Mesendoderm (in vitro differentiated cells): Measurements from ENCODE around the gene CKAP2.

Experiments used
- DNase-seq: peaks from one replicate; pipeline ENCODE4 v3.0.0; 2013
- H2AK5ac ChIP-seq: 2 replicates; pipeline ENCODE4 v1.6.1; 2013; ENCODE audit warnings: low read length, inconsistent platforms
- H2BK120ac ChIP-seq: 2 replicates; pipeline ENCODE4 v1.6.1; 2013; ENCODE audit warnings: low read depth, mild to moderate bottlenecking, low read length, moderate library complexity, mixed read lengths
- H2BK15ac ChIP-seq: replicated peaks from 2 replicates; pipeline ENCODE4 v1.6.1; 2013; ENCODE audit warnings: low read depth, mild to moderate bottlenecking, moderate library complexity
- H2BK5ac ChIP-seq: 2 replicates; pipeline ENCODE4 v1.6.1; 2013; ENCODE audit warnings: low read length, inconsistent platforms
- H3K18ac ChIP-seq: 2 replicates; pipeline ENCODE4 v1.6.1; 2013; ENCODE audit warnings: mild to moderate bottlenecking, low read length, mixed read lengths
- H3K23ac ChIP-seq: one replicate; pipeline ENCODE4 v1.6.1; 2013; ENCODE audit warnings: low read length
- H3K27ac ChIP-seq: 2 replicates; pipeline ENCODE4 v1.5.1; 2013; ENCODE audit warnings: low read depth, mild to moderate bottlenecking, inconsistent platforms, low read length, moderate library complexity
- H3K27me3 ChIP-seq: 2 replicates; pipeline ENCODE4 v1.6.1; 2013; ENCODE audit warnings: low read length, control low read depth, mild to moderate bottlenecking, inconsistent platforms; ENCODE audit not compliant: insufficient read depth, poor library complexity
- H3K36me3 ChIP-seq: 2 replicates; pipeline ENCODE4 v1.6.1; 2013; ENCODE audit warnings: low read length, inconsistent platforms; ENCODE audit not compliant: control insufficient read depth, insufficient read depth
- H3K4ac ChIP-seq: one replicate; pipeline ENCODE4 v1.6.1; 2013; ENCODE audit warnings: low read depth, mild to moderate bottlenecking, low read length, moderate library complexity
- H3K4me1 ChIP-seq: 2 replicates; pipeline ENCODE4 v1.6.1; 2013; ENCODE audit warnings: low read depth, low read length, inconsistent platforms; ENCODE audit not compliant: control insufficient read depth
- H3K4me2 ChIP-seq: 2 replicates; pipeline ENCODE4 v1.6.1; 2013; ENCODE audit warnings: low read length
- H3K4me3 ChIP-seq: 2 replicates; pipeline ENCODE4 v1.5.1; 2013; ENCODE audit warnings: mild to moderate bottlenecking, low read length
- H3K56ac ChIP-seq: one replicate; pipeline ENCODE4 v1.6.1; 2013; ENCODE audit warnings: low read length
- H3K79me1 ChIP-seq: 2 replicates; pipeline ENCODE4 v1.6.1; 2013; ENCODE audit warnings: low read length, inconsistent platforms
- H3K79me2 ChIP-seq: 2 replicates; pipeline ENCODE4 v1.6.1; 2013; ENCODE audit warnings: mild to moderate bottlenecking, low read length; ENCODE audit not compliant: control insufficient read depth, insufficient read depth
- H3K9ac ChIP-seq: 2 replicates; pipeline ENCODE4 v1.6.1; 2013; ENCODE audit warnings: low read length, inconsistent platforms
- H4K5ac ChIP-seq: one replicate; pipeline ENCODE4 v1.6.1; 2013; ENCODE audit warnings: low read length
- H4K8ac ChIP-seq: one replicate; pipeline ENCODE4 v1.6.1; 2013; ENCODE audit warnings: low read depth, mild to moderate bottlenecking, control low read depth, low read length, moderate library complexity
- WGBS: extraction: QIAGEN DNeasy Blood & Tissue Kit; methylation state at CpG from one replicate; pipeline ENCODE4 v1.1.7; 2013; ENCODE audit warnings: low lambda C conversion rate, missing lambda C conversion rate; ENCODE audit not compliant: insufficient coverage; ENCODE audit errors: extremely low coverage; 5-methylcytosine and 5-hydroxymethylcytosine counted together

CKAP2 gene

DNA sequence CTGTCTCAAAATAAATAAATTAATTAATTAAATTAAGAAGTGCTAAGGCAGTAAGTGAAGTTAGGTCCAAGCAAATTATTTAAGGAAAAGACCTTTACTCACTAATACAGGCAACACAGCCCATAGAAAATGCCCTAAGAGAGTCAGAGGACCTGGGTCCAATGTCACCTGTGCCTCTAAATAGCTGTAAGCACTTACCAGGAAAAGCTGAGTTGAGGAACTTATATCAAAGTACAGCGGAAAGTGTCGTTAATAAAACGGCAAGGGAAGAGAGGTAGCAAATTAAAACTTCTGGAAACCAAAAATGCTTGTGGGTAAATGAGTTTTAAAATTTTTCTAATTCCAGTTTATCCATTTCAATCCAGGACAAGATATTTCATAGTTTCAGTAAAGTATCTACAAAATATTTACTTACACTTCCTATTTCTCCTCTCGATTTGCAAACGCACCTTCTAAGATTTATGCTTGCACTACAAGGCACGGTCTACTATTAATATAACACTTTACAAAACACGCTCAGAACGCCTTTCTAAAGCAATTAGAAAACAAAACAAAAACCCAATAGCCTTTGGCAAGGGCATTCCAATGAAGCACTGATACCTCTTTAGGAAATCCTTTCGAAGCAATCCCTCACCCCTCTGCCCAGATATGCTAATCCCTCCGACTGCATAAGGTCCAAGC, 5.8 kb upstream of the CKAP2 start:
- Histone ChIP-seq H2AK5ac (no peak overlapping the region), H3K4me1 (no peaks in the 10 kb centered on the region), H3K36me3 (no peaks in the 10 kb centered on the region), H3K79me2 (peaks cover 17% of the 10 kb centered on the region), H2BK5ac (peak overlapping the region; percentile 57), H3K27me3 (no peaks in the 10 kb centered on the region), H3K56ac (peak overlapping the region; percentile 98), H4K5ac (no peak overlapping the region), H3K27ac (peak overlapping the region; percentile 78), H3K18ac (peak overlapping the region; percentile 89), H3K4ac (peak overlapping the region; percentile 22), H4K8ac (no peak overlapping the region), H3K4me3 (peak overlapping the region; percentile 87), H3K4me2 (peak overlapping the region; percentile 51), H3K9ac (peak overlapping the region; percentile 97), H3K23ac (no peak overlapping the region), H2BK120ac (no peak overlapping the region), H2BK15ac (no peak overlapping the region), H3K79me1 (peaks cover 10% of the 10 kb centered on the region)
- peak; percentile 4 for DNase-seq
- WGBS, result no CpG with 5 or more reads among the region's 10 CpGs

DNA sequence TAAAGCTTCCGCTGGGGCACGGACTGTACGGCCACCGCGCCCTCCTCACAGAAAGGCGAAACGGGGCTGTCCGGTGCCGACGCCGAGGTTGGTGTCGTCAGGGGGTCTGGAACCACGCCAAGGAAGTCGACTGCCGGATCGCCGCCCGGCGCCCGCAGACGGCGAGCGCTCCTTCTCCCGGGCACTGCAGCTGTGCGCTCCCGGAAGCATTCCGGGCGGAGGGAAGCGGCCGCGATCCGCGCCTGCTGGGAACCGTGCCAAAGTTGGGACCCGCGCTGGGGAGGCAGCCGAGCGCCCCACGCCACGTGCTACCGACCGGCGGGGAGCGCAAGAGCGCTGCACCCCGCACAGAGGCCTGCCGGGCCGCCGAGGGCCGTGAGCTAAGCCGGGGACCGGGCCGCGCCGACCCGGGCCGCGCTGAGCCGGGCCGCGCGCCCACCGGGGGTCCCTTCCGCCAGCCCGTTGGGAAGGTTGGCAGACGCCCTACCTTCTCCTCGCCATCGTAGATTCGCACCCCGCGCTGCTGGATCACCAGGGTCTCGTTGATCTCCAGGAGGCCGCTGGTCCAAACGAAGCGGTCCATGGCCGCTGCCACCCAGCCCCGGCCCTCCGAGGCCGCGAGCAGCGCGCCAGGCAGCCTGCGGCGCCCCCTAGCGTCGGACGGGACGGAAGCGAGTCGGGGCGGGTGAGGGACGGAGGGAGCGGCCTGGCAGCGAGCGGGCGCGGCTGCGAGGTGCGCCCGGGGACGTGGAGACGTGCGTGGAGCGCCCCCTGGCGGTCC, 5.1 kb upstream of the CKAP2 start, which contains the start of gene VPS36:
Gene VPS36 (minus strand): TSS at position 623 of the 781 bp plus-strand sequence. CDS start 40 bp downstream, at position 583.
- no peaks in the 10 kb centered on the region for H3K27me3 ChIP-seq
- peaks cover 10% of the 10 kb centered on the region for H3K79me1 ChIP-seq
- H3K4ac ChIP-seq, result peak within 1 kb of the TSS; percentile 85
- no peaks in the 10 kb centered on the region for H3K4me1 ChIP-seq
- H2BK5ac ChIP-seq, result peak within 1 kb of the TSS; percentile 72
- peak within 1 kb of the TSS; percentile 78 for H3K27ac ChIP-seq
- peak; percentile 95 for DNase-seq
- peak within 1 kb of the TSS; percentile 51 for H3K4me2 ChIP-seq
- H2AK5ac ChIP-seq, result no peak within 1 kb of the TSS
- no peaks in the 10 kb centered on the region for H3K36me3 ChIP-seq
- peak within 1 kb of the TSS; percentile 75 for H3K23ac ChIP-seq
- no peak within 1 kb of the TSS for H4K5ac ChIP-seq
- no CpG with 5 or more reads among the region's 105 CpGs for WGBS
- peak within 1 kb of the TSS; percentile 28 for H4K8ac ChIP-seq
- H3K18ac ChIP-seq, result peak within 1 kb of the TSS; percentile 89
- H3K9ac ChIP-seq, result peak within 1 kb of the TSS; percentile 97
- H3K4me3 ChIP-seq, result peak within 1 kb of the TSS; percentile 87
- H3K56ac ChIP-seq, result peak within 1 kb of the TSS; percentile 98
- no peak within 1 kb of the TSS for H2BK120ac ChIP-seq
- H3K79me2 ChIP-seq, result peaks cover 17% of the 10 kb centered on the region
- no peak within 1 kb of the TSS for H2BK15ac ChIP-seq

DNA sequence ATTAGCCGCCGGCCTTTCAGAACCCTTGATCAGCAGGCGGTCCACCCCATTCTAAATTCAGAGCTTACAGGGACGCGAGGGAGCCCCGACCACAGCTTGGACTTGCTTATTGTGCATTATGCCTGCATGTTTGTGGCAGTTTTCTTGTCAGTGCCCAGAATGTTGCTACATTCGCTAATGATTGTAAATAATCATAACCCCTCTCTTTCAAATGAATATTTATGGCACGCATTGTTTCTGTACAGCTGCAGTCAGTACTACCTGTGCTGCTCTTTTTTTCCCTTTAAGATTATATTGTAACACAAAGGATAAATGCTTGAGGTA, 4.5 kb upstream of the CKAP2 start:
- Histone ChIP-seq H3K4ac (no peak overlapping the region), H2AK5ac (no peak overlapping the region), H3K27ac (no peak overlapping the region), H3K4me1 (no peaks in the 10 kb centered on the region), H3K79me2 (peaks cover 17% of the 10 kb centered on the region), H4K8ac (no peak overlapping the region), H4K5ac (no peak overlapping the region), H3K79me1 (peaks cover 10% of the 10 kb centered on the region), H3K9ac (peak overlapping the region; percentile 52), H3K56ac (no peak overlapping the region), H3K4me3 (no peak overlapping the region), H3K27me3 (no peaks in the 10 kb centered on the region), H3K18ac (no peak overlapping the region), H2BK15ac (no peak overlapping the region), H3K23ac (no peak overlapping the region), H2BK120ac (no peak overlapping the region), H2BK5ac (no peak overlapping the region), H3K4me2 (peak overlapping the region; percentile 48), H3K36me3 (no peaks in the 10 kb centered on the region)
- no CpG with 5 or more reads among the region's 8 CpGs for WGBS
- DNase-seq, result no peak

DNA sequence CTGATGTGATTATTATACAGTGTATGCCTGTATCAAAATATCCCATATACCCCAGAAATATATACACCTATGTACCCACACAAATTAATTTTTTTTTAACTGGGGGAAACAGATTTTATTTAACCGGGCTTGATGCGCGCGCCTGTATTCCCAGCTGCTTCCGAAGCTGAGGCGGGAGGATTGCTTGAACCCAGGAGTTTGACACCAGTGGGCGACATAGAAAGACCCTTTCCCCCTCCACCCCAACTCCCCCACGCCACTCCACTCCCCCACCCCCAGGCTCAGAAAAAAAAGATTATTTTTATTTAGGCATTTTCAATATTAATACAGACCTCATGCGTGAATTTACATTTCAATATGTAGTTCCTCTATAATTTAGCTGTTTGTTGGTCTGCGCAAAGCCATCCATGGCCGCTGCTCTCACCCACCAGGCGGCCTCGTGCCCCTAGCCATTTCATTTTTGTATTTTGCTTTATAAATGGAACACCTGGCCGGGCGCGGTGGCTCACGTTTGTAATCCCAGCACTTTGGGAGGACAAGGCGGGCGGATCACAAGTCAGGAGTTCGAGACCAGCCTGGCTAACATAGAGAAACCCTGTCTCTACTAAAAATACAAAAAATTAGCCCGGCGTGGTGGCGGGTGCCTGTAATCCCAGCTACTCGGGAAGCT, 4.0 kb upstream of the CKAP2 start:
- Histone ChIP-seq H3K4me2 (no peak overlapping the region), H3K79me2 (peaks cover 22% of the 10 kb centered on the region), H3K18ac (no peak overlapping the region), H2BK120ac (no peak overlapping the region), H3K23ac (no peak overlapping the region), H3K4ac (no peak overlapping the region), H3K36me3 (no peaks in the 10 kb centered on the region), H3K9ac (no peak overlapping the region), H4K5ac (no peak overlapping the region), H3K4me1 (no peaks in the 10 kb centered on the region), H2BK5ac (no peak overlapping the region), H3K27me3 (no peaks in the 10 kb centered on the region), H3K79me1 (peaks cover 10% of the 10 kb centered on the region), H3K56ac (no peak overlapping the region), H2AK5ac (no peak overlapping the region), H2BK15ac (no peak overlapping the region), H4K8ac (no peak overlapping the region), H3K27ac (no peak overlapping the region), H3K4me3 (no peak overlapping the region)
- no peak for DNase-seq
- WGBS, result no CpG with 5 or more reads among the region's 24 CpGs

DNA sequence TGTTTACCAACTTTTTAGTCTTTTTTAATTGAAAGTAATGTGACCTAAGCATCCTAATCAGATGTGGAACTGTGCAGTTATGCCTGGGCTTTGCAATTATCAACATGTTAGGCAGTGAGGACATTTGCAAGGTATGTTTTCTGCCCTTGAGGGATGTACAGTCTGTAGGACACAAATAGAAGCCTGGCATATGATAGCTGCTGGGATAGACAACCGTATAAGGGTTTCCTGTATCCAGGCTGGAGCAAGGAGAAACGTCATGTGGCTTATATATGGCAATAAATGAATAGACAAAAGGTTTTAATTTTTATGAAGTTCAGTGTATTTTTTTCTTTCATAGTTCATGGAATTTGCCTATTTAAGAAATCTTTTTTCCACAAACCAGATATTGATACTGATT, 2.8 kb upstream of the CKAP2 start:
- Histone ChIP-seq H2BK15ac (no peak overlapping the region), H3K36me3 (no peaks in the 10 kb centered on the region), H3K9ac (no peak overlapping the region), H3K27ac (no peak overlapping the region), H3K79me1 (peaks cover 8% of the 10 kb centered on the region), H4K8ac (no peak overlapping the region), H3K18ac (no peak overlapping the region), H3K27me3 (no peaks in the 10 kb centered on the region), H3K79me2 (peaks cover 23% of the 10 kb centered on the region), H2BK120ac (no peak overlapping the region), H3K4me2 (no peak overlapping the region), H3K56ac (no peak overlapping the region), H4K5ac (no peak overlapping the region), H3K4ac (no peak overlapping the region), H3K4me3 (no peak overlapping the region), H2BK5ac (no peak overlapping the region), H3K23ac (no peak overlapping the region), H3K4me1 (no peaks in the 10 kb centered on the region), H2AK5ac (no peak overlapping the region)
- no peak for DNase-seq
- no CpG with 5 or more reads among the region's 2 CpGs for WGBS
